HG03159 (cell line): Measurements from ENCODE around the gene MYRIP.
A peak's percentile ranks its signal among the peaks of the same experiment; 100 is the strongest.
"Not testable (repeated sequence)": the region's sequence is repeated elsewhere in the genome, so short reads cannot be mapped to it uniquely, and the experiment has no call there.

ENCODE experiments used
- ATAC-seq: cut with Tn5 transposase; IDR thresholded peaks from one replicate; pipeline ENCODE4 v1.9.1; 2021; ENCODE audit warnings: mild to moderate bottlenecking, moderate library complexity; ENCODE audit not compliant: unreplicated experiment

MYRIP gene

GRCh38 chr3:39809181-39809994 is at the start of gene MYRIP:
TSS of gene MYRIP (plus strand) at chr3:39809609. CDS start at chr3:39900817, 91,208 bp downstream.
- peak; percentile 71 for ATAC-seq

GRCh38 chr3:39760325-39760724 is 49.1 kb upstream of the MYRIP start:
- no peak for ATAC-seq

GRCh38 chr3:39762537-39763070 is 46.8 kb upstream of the MYRIP start:
- no peak for ATAC-seq

GRCh38 chr3:39763390-39763789 is 46.0 kb upstream of the MYRIP start:
- ATAC-seq = no peak

GRCh38 chr3:39765575-39765974 is 43.8 kb upstream of the MYRIP start:
- no peak for ATAC-seq

GRCh38 chr3:39766433-39766832 is 43.0 kb upstream of the MYRIP start:
- ATAC-seq = no peak

DNA sequence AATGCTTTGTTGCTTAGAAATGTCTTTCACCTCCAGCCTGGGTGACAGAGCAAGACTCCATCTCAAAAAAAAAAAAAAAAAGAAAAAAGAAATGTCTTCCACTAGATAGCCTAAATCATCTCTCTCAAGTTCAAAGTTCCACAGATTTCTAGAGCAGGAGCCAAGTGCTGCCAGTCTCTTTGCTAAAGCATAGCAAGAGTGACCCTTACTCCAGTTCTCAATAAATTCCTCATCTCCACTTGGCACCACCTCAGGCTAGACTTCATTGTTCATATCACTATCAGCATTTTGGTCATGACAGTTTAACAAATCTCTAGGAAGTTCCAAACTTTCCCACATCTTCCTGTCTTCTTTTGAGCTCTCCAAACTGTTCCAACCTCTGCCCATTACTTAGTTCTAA is 42.5 kb upstream of the MYRIP start:
- ATAC-seq = not testable (repeated sequence)

DNA sequence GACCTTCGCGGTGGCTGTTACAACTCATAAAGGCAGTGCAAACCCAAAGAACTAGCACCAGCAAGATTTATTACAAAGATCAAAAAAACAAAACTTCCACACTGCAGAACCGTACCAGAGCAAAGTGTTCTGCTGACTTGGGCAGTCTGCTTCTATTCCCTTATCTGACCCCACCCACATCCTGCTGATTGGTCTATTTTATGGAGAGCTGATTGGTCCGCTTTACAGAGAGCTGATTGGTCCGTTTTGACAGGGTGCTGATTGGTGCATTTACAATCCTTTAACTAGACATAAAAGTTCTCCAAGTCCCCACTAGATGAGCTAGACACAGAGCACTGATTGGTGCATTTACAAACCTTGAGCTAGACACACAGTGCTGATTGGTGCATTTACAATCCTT is 31.2 kb upstream of the MYRIP start:
- ATAC-seq = not testable (repeated sequence)

DNA sequence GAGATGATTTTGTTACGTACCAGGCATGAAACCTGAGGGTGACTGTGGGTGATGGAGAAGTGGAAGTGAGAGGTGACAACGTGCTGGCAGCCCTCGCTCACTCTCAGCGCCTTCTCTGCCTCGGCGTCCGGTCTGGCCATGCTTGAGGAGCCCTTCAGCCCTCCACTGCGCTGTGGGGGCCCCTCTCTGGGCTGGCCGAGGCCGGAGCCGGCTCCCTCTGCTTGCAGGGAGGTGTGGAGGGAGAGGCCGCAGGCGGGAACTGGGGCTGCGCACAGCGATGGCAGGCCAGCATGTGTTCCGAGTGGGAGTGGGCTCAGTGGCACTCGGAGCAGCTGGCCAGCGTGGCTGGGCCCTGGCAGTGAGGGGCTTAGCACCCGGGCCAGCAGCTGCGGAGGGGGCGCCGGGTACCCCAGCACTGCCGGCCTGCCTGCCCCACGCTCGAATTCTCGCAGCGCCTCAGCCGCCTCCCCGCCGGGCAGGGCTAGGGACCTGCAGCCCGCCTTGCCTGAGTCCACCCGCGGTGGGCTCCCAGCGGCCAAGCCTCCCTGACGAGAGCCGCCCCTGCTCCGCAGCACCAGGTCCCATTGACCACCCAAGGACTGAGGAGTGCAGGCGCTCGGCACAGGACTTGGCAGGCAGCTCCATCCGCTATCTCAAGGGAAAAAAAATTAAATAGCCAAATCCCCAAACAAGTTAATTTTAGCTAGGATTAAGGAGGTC is 29.7 kb upstream of the MYRIP start:
- no peak for ATAC-seq

DNA sequence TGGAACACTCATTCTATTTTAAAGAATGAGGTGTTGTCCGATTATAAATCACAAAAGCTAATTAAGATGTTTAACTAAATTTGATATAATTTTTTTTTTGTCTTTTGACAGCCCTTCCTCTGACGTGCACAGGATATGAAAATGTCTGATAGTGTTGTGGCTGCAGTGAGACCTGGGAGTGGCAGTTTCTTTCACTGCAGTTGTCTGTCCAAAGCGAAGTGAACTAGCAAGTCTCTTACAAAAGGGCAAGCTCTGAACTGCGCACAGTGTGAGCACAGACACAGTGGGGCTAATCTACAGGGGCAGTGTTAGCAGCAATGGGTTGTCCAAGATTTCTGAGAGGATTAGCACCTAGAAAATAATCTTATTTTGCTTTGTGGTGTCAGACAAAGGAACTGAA is 29.1 kb upstream of the MYRIP start:
- ATAC-seq = no peak

DNA sequence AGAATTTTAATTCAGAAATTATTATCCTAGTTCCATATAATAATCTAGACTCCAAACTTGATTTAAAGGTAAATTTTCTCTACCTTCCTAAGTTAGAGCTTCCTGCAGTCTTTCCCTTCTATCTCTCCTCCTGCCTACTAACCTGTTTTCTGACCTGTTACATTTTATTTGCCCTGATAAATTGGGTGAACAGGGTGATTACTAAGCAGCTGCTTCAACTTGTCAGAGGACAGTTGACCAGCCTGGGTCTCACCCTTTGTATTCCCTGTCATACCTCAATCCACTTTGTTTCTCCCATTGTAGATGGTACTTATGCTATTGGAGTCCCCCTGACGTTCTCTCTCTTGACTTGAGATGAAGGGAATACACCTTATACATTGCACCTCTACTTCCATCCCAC is 28.4 kb upstream of the MYRIP start:
- no peak for ATAC-seq

DNA sequence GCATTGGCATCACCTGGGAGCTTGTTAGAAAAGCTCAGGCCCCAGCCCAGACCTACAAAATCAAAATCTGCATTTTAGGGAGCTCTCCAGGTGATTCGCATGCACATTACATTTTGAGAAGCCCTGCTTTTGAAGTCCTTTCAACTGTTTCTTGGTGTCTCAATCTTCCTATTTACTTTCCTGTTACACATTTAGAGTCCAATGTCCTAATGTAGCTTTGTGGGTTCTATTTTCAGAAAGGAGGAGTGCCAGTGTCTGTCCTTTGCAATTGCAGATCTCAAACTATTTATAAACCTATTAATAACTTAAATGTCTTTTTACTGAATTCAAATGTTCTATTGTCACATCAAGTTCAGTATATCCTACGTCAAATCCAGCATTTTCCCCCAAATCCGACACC is 27.8 kb upstream of the MYRIP start:
- no peak for ATAC-seq

GRCh38 chr3:39783680-39784079 is 25.7 kb upstream of the MYRIP start:
- no peak for ATAC-seq

DNA sequence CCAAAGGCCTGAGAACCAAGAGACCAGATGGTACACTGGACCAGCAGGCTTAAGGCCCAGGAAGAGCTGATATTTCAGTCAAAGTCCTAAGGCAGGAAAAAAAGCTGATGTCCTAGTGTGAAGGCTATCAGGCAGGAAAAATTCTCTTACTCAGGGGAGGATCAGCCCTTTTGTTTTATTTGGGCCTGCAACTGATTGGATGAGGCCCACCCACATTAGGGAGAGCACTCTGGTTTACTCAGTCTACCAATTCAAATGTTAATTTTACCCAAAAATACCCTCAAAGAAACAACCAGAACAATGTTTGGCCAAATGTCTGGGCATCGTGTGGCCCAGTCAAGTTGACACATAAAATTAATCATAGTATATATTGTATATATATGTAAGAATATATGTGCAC is 24.5 kb upstream of the MYRIP start:
- no peak for ATAC-seq

DNA sequence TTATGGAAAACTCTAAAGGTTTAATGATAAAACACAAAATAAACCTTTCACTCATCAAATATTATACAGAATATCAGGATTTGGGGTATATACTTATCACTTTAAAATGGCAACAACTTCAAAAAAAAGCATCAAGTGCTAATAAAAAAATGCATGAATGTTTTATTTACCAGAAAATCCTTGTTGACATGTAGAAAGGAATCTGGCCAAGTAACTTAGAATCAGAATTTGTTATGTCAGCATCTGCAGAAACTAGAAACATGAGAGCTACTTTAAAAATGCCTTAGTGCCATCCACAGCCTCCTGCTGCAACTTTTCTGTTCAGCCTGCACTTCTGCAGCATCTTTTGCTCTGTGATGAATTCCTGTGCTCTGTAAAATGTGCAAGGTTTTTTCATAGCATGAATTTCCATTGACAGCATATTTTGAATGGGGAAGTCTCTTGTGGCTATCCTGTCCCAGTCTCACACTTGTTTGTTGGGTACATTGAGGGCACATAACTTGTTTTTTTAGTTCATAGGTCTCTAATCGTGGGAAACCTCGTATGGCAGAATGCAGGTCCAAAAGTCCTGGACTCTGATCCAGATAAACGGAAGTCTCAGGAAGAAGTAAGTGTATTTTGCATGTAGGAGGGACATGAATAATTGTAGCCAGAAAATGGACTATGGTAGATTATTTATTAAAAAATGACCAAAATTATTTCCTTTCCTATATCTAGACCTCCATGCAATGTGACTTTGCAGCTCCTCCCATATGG is 21.1 kb upstream of the MYRIP start:
- no peak for ATAC-seq

DNA sequence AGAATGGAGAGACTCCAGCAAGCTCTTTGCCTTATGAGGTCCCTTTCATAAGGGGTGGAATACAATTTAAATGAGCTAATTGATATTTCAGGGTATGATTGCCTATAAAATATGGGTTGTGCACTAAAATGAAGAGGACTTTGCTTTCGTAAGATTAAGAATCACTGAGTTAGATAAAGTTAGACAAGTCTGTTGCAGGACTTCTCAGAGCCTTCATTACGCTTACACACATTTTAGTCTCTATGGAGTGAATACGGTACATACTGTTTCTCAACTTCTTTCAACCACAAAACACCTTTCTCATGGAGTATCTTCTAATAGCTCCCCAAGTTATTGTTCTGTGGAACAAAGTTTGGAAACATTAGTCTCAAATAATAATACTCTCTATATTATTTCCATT is 17.8 kb upstream of the MYRIP start:
- no peak for ATAC-seq

DNA sequence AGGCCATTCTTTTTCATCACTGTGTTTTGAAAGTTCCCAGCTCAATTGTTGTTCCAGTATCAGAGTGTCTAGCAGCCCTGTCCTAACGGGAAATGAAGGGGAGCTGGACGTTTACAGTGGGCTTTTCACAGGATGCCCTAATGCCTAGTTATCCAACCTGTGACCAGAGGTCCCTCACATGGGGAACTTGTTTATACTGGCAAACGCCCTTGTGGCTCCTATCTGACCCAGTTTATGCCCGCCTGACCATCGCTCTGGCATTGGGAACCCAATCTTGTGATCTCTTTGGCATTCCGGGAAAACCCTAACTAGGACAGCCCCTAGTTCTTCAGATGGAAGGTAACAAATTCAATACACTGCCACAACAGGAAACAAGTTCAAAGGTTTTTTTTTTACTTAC is 14.5 kb upstream of the MYRIP start:
- no peak for ATAC-seq

DNA sequence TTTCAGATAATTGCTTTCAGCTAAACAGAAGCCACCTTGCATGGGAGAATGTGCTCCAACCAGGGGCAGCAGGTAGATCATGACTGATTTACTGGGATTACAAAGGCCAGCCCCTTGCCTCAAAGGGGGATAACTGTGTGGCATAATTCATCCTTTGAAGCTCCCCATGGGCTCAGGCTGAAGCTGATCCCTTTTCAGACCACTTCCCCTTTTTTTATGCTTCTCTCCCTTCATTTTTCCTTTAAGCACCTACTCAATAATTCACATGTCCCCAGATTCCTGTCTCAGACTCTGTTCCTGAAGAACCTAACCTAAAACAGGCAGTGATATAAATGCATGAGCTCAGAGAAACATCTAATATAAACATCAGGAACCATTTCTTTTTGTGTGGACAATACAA is 8.2 kb upstream of the MYRIP start:
- ATAC-seq = no peak

GRCh38 chr3:39802486-39802885 is 6.9 kb upstream of the MYRIP start:
- ATAC-seq = not testable (repeated sequence)

DNA sequence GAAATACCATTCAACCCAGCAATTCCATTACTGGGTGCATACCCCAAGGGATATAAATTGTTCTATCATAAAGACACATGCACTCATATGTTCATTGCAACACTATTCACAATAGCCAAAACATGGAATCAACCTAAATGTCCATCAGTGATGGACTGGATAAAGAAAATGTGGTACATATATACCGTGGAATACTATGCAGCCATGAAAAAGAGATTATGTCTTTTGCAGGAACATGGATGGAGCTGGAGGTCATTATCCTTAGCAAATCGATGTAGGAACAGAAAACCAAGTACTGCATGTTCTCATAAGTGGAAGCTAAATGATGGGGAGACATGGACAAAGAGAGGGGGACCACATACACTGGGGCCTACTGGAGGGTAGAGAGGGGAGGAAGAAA is 5.5 kb upstream of the MYRIP start:
- ATAC-seq = no peak

DNA sequence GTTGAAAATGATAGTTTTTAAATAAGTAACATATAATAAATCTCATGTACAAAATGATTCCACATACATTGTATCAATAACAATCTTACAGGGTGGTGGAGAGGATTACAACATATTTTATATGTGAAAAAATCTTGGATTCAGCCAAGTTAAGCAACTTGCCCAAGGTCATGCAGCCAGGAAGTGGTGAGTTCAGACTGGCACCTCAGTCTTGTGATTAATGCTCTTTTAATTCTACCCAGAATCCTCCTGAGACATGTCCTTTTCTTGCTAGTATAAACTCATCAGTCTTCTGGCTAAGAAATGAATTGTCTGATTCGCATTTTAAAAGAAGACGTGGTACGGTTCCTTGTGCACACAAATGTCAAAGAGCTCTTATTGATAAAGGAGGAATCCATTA is 4.5 kb upstream of the MYRIP start:
- no peak for ATAC-seq
